Activated CD4-positive, alpha-beta T cell treated with anti-CD3 and anti-CD28 coated beads, Interleukin-2, amount 10 ng/mL, durations not matched to agents 7 days and 5 days (primary cell): ENCODE data around the gene HOOK2. TPM values are rescaled to one million over a fixed set of nuclear protein-coding genes. Genes with fewer than 3 reads are reported as not detected.
"Not testable (repeated sequence)": the region's sequence is repeated elsewhere in the genome, so short reads cannot be mapped to it uniquely, and the experiment has no call there.

Source experiments
- CTCF ChIA-PET: fragments of 350-600 bp; sonication (Branson Sonifier 250); formaldehyde crosslinking; loops from one replicate; lab custom pipeline; 2021; ENCODE audit warnings: antibody characterized with exemption; lab: Charles Lee
- POLR2A ChIA-PET: fragments of 350-600 bp; sonication (Branson Sonifier 250); formaldehyde crosslinking; loops from one replicate; lab custom pipeline; 2021; ENCODE audit warnings: antibody characterized with exemption; lab: Charles Lee
- DNase-seq: peaks from one replicate; pipeline ENCODE4 v3.0.0-alpha.2; 2020
- H3K27ac Mint-ChIP-seq: one replicate; pipeline ENCODE4 v1.8.0; 2021; ENCODE audit warnings: mild to moderate bottlenecking, moderate library complexity, mixed read lengths
- H3K27me3 Mint-ChIP-seq: one replicate; pipeline ENCODE4 v1.8.0; 2021; ENCODE audit warnings: mixed read lengths
- H3K36me3 Mint-ChIP-seq: one replicate; pipeline ENCODE4 v1.8.0; 2021; ENCODE audit warnings: low read depth, mixed read lengths
- H3K4me1 Mint-ChIP-seq: one replicate; pipeline ENCODE4 v1.8.0; 2021; ENCODE audit warnings: mixed read lengths
- H3K4me3 Mint-ChIP-seq: one replicate; pipeline ENCODE4 v1.8.0; 2021; ENCODE audit warnings: mild to moderate bottlenecking, moderate library complexity, mixed read lengths
- H3K9me3 Mint-ChIP-seq: one replicate; pipeline ENCODE4 v1.8.0; 2021; ENCODE audit warnings: mixed read lengths
- total RNA-seq, 2 experiments: library from RNA; stranded (reverse); gene quantifications; one replicate each; pipeline ENCODE4 v1.2.3, GENCODE V29; 2021

The HOOK2 gene
- 10 to 100 TPM; 13.9 to 14.0 TPM for total RNA-seq

DNA sequence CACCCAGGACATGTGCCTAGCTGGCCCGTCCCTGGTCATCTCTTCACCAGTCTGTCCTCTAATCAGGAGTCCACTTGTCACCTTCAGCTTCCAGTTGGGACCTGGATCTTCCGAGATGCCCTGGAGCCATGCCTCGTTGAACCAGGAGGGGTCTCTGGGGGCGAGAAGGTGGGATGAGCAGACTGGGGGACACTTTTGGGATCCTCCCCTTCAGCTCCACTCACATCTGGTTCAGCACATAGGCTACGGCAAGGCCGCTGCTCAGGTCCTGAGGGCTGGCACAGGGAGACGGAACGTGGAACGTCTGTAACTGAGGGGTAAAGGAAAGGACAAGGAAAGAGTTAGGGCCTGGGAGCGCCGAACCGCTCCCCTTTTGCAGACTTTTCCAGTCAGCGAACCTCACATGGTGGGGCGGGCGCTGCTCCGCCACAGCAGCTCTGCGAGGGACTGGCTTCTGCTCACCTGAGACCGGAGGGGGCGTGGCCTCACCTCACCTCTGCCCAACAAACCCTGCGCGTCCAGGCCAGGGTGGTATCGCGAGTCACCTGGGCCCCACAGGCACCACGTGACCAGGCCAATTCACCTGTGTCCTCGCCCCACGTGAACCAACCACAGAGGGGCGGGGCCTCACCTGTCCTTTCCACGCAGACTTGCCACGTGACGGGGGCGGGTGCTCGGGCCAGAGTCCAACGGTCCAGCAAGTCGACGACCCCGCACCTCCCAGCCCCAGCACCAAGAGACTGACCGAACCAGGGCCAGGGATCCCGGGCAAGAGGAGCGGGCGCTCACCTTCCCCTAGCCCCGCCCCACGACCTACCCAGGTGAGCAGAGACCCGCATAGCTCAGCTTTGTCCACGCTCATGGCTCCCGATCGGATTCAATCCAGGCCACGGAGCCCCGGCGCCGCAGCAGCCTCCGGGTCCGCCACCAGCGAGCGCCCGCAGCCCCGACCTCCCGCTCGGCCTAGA, at the start of gene HOOK2:
HOOK2 (minus strand) TSS at position 965 of the 968 bp plus-strand sequence; CDS start at position 862, 103 bp downstream.
- peaks cover 44% of the 10 kb centered on the region for H3K4me1 Mint-ChIP-seq
- peak within 1 kb of the TSS; percentile 67 for H3K4me3 Mint-ChIP-seq
- H3K27me3 Mint-ChIP-seq: no peaks in the 10 kb centered on the region
- ChIA-PET CTCF (interaction anchor here (0.6 to 4.8 kb wide), 8 partner anchors 9 to 73 kb away, joined by 3 to 68 read pairs (median 6); partner anchors contain the start of genes JUNB and THSD8), POLR2A (interaction anchor here (0.5 kb wide), 1 partner anchor 18 kb away, joined by 6 read pairs; no protein-coding TSS in a partner anchor)
- peak; percentile 42 for DNase-seq
- H3K9me3 Mint-ChIP-seq: no peaks in the 10 kb centered on the region
- H3K36me3 Mint-ChIP-seq: no peaks in the 10 kb centered on the region
- H3K27ac Mint-ChIP-seq: peak within 1 kb of the TSS; percentile 83

DNA sequence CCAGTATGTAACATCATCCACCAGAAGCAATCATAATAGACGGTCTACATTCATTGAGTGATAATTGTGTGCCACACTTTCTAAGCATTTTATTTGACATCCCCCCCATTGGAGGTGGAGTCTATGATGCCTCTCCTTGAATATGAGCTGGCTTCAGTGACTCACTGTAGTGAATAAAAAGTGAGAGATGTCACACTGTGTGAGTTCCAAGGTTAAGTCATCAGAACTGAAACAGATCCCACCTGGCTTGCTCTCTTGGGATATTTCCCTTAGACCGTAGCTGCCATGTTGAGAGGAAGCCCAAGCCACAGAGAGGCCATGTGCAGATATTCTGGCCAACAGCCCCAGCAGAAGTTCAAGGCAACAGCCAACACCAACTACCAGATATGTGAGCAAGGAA, 46.4 kb upstream of the HOOK2 start:
- H3K9me3 Mint-ChIP-seq: no peaks in the 10 kb centered on the region
- peaks cover 12% of the 10 kb centered on the region for H3K4me1 Mint-ChIP-seq
- peaks cover 13% of the 10 kb centered on the region for H3K27me3 Mint-ChIP-seq
- no peaks in the 10 kb centered on the region for H3K36me3 Mint-ChIP-seq
- no peak for DNase-seq
- no peak overlapping the region for H3K4me3 Mint-ChIP-seq
- ChIA-PET POLR2A (no interaction called here), CTCF (interaction anchor here (1.9 kb wide), 1 partner anchor 64 kb away, joined by 6 read pairs; no protein-coding TSS in a partner anchor)
- no peak overlapping the region for H3K27ac Mint-ChIP-seq

DNA sequence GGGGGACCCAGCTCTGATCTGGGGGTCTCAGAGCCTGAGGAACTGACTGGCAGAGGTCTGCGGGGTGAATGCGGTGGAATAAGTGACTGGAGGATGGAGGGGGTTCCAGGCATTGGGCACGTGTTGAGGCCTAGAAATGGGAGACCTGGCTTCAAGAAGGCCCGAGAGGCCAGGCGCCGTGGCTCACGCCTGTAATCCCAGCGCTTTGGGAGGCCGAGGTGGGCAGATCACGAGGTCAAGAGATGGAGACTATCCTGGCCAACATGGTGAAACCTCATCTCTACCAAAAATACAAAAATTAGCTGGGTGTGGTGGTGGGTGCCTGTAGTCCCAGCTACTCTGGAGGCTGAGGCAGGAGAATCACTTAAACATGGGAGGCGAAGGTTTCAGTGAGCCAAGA, 42.5 kb upstream of the HOOK2 start:
- H3K27ac Mint-ChIP-seq, POLR2A ChIA-PET, H3K9me3 Mint-ChIP-seq, H3K4me3 Mint-ChIP-seq, DNase-seq, H3K4me1 Mint-ChIP-seq, H3K27me3 Mint-ChIP-seq, H3K36me3 Mint-ChIP-seq: not testable (repeated sequence)
- CTCF ChIA-PET: interaction anchor here (0.6 to 1.0 kb wide), 3 partner anchors 114 to 166 kb away, joined by 3 read pairs; no protein-coding TSS in a partner anchor

- DNase-seq, H3K36me3 Mint-ChIP-seq, H3K4me3 Mint-ChIP-seq, H3K4me1 Mint-ChIP-seq, POLR2A ChIA-PET, H3K9me3 Mint-ChIP-seq, H3K27ac Mint-ChIP-seq, H3K27me3 Mint-ChIP-seq: not testable (repeated sequence)
- CTCF ChIA-PET: interaction anchor here (0.6 kb wide), 1 partner anchor 10 kb away, joined by 3 read pairs; no protein-coding TSS in a partner anchor
Observed at GRCh38 chr19:12817188-12817587, 41.8 kb upstream of the HOOK2 start.

- Mint-ChIP-seq H3K4me1 (no peaks in the 10 kb centered on the region), H3K4me3 (no peak overlapping the region), H3K9me3 (no peaks in the 10 kb centered on the region), H3K36me3 (peaks cover 8% of the 10 kb centered on the region), H3K27me3 (no peaks in the 10 kb centered on the region), H3K27ac (no peak overlapping the region)
- ChIA-PET POLR2A (no interaction called here), CTCF (interaction anchor here (0.7 to 1.2 kb wide), 5 partner anchors 9 to 43 kb away, joined by 3 to 4 read pairs (median 3); no protein-coding TSS in a partner anchor)
- no peak for DNase-seq
Observed at GRCh38 chr19:12815088-12815487, 39.7 kb upstream of the HOOK2 start.

DNA sequence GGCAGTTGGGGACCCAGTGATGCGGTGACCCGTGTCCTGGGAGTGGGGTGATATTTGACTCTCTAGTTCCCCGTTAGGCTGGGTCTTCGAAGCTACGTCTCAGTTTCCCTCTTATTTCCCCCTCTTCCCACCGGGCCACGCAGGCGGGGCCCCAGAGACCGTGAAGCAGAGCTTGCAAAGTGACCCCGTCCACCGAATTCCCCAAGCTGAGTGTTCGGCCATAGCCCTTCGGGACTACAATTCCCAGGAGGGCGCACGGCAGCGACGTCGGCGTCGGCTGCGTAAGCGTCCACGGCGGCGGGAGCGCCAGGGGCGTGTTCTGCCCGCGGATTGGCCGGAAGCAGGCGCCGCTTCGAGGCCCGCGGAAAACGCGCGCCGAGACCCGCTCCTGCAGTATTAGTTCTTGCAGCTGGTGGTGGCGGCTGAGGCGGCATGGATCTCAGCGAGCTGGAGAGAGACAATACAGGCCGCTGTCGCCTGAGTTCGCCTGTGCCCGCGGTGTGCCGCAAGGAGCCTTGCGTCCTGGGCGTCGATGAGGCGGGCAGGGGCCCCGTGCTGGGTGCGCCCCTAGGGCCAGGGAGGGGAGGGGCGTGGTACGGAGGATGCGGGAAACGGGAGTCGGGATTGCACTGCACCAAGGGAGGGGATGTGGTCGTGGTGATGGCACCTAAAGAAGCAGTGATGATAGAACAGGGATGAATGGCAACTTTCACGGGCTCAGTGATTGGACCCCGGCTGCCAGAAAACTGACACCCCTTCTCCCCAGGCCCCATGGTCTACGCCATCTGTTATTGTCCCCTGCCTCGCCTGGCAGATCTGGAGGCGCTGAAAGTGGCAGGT, 31.1 kb upstream of the HOOK2 start, which contains the start of gene RNASEH2A:
RNASEH2A (plus strand) TSS at position 343 of the 840 bp plus-strand sequence; CDS start at position 433, 90 bp downstream.
- CTCF ChIA-PET: interaction anchor here (0.7 to 2.4 kb wide), 11 partner anchors 10 to 159 kb away, joined by 3 to 11 read pairs (median 4); no protein-coding TSS in a partner anchor
- no peaks in the 10 kb centered on the region for H3K27me3 Mint-ChIP-seq
- peak; percentile 90 for DNase-seq
- peaks cover 8% of the 10 kb centered on the region for H3K36me3 Mint-ChIP-seq
- POLR2A ChIA-PET: interaction anchor here (0.7 kb wide), 1 partner anchor 69 kb away, joined by 3 read pairs; the partner anchor contains the start of gene GET3
- peaks cover 27% of the 10 kb centered on the region for H3K4me1 Mint-ChIP-seq
- no peaks in the 10 kb centered on the region for H3K9me3 Mint-ChIP-seq
- H3K27ac Mint-ChIP-seq: peak within 1 kb of the TSS; percentile 93
- H3K4me3 Mint-ChIP-seq: peak within 1 kb of the TSS; percentile 94

DNA sequence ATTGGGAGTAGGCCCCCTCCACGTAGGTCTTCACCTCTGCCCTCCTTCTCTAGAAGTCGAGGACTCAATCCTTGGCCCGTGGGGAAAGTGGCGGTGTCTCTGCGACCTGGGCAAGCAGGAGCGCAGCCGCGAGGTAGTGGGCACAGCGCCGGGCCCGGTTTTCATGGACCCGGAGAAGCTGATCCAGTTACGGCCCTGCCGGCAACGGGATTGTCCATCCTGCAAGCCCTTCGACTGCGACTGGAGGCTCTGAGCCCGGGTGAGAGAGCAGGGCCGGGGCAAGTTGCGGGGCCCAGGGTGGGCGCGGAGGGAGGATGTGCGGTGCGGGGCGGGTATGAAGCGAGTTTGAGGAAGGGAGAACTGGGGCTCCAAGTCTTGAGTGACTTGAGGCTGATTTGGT, 28.7 kb upstream of the HOOK2 start:
- Mint-ChIP-seq H3K27ac (no peak overlapping the region), H3K36me3 (peaks cover 15% of the 10 kb centered on the region), H3K4me3 (no peak overlapping the region), H3K4me1 (peaks cover 43% of the 10 kb centered on the region), H3K27me3 (no peaks in the 10 kb centered on the region), H3K9me3 (no peaks in the 10 kb centered on the region)
- no peak for DNase-seq
- ChIA-PET POLR2A (no interaction called here), CTCF (interaction anchor here (0.6 to 2.4 kb wide), 2 partner anchors 9 to 44 kb away, joined by 3 to 10 read pairs; no protein-coding TSS in a partner anchor)

- no peaks in the 10 kb centered on the region for H3K9me3 Mint-ChIP-seq
- peaks cover 39% of the 10 kb centered on the region for H3K4me1 Mint-ChIP-seq
- peaks cover 11% of the 10 kb centered on the region for H3K36me3 Mint-ChIP-seq
- CTCF ChIA-PET: interaction anchor here (1.0 to 1.6 kb wide), 5 partner anchors 10 to 45 kb away, joined by 3 to 6 read pairs (median 4); partner anchors contain the start of gene HOOK2
- peak overlapping the region; percentile 86 for H3K4me3 Mint-ChIP-seq
- no peaks in the 10 kb centered on the region for H3K27me3 Mint-ChIP-seq
- DNase-seq: no peak
- H3K27ac Mint-ChIP-seq: peak overlapping the region; percentile 70
- POLR2A ChIA-PET: interaction anchor here (0.8 kb wide), 1 partner anchor 11 kb away, joined by 3 read pairs; the partner anchor contains the start of gene JUNB
Observed at GRCh38 chr19:12802267-12803106, 27.1 kb upstream of the HOOK2 start.

- peaks cover 13% of the 10 kb centered on the region for H3K36me3 Mint-ChIP-seq
- H3K4me3 Mint-ChIP-seq: peak within 1 kb of the TSS; percentile 86
- ChIA-PET CTCF (interaction anchor here (0.9 to 11.5 kb wide), 6 partner anchors 10 to 46 kb away, joined by 3 to 211 read pairs (median 4); partner anchors contain the start of genes HOOK2 and JUNB), POLR2A (interaction anchor here (0.8 kb wide), 1 partner anchor 10 kb away, joined by 3 read pairs; the partner anchor contains the start of gene JUNB)
- H3K9me3 Mint-ChIP-seq: no peaks in the 10 kb centered on the region
- peaks cover 38% of the 10 kb centered on the region for H3K4me1 Mint-ChIP-seq
- peak within 1 kb of the TSS; percentile 85 for H3K27ac Mint-ChIP-seq
- H3K27me3 Mint-ChIP-seq: no peaks in the 10 kb centered on the region
- peak; percentile 80 for DNase-seq
Observed at GRCh38 chr19:12801466-12802266, 26.3 kb upstream of the HOOK2 start, which contains the start of the genes PRDX2 and THSD8. PRDX2 (minus strand) TSS chr19:12801800; CDS start chr19:12801261, 539 bp downstream. THSD8 (plus strand) TSS chr19:12802069; CDS start chr19:12802072, 3 bp downstream.

GRCh38 chr19:12800923-12801465, 25.6 kb upstream of the HOOK2 start:
- ChIA-PET POLR2A (no interaction called here), CTCF (interaction anchor here (0.6 to 11.5 kb wide), 5 partner anchors 9 to 164 kb away, joined by 3 to 211 read pairs (median 4); partner anchors contain the start of gene JUNB)
- Mint-ChIP-seq H3K36me3 (peaks cover 13% of the 10 kb centered on the region), H3K27me3 (no peaks in the 10 kb centered on the region), H3K9me3 (no peaks in the 10 kb centered on the region), H3K27ac (peak overlapping the region; percentile 85), H3K4me3 (peak overlapping the region; percentile 86), H3K4me1 (peaks cover 38% of the 10 kb centered on the region)
- DNase-seq: no peak
